ENCODE results near the gene CCL4. TPM values are rescaled to one million over a fixed set of nuclear protein-coding genes. Genes with fewer than 3 reads are reported as not detected.
"Not testable (repeated sequence)": the region's sequence is repeated elsewhere in the genome, so short reads cannot be mapped to it uniquely, and the experiment has no call there.

Gene CCL4
- total RNA-seq, 1 experiment from 2014 or later, result 1.2 TPM

GRCh38 chr17:36085765-36086164 lies 17.9 kb upstream of the CCL4 start (continued):
- TF ChIP-seq CTCF (IDR thresholded peaks at IDR 0.05 in 2 of 3, conservative IDR thresholded peaks at IDR 0.05 in 1 of 3; ENCODE audit: borderline replicate concordance in 1 of 3, insufficient read depth in 1 of 3, low read depth in 2 of 3, low read length in 2 of 3), result no peak
- TF ChIP-seq ATF3 (IDR thresholded peaks at IDR 0.05), result no peak

GRCh38 chr17:36086791-36087190 lies 16.8 kb upstream of the CCL4 start:
- TF ChIP-seq FOSL1 (IDR thresholded peaks at IDR 0.05; ENCODE audit: low read depth), result no peak
- no peak for TF ChIP-seq ELF1 (IDR thresholded peaks at IDR 0.05; ENCODE audit: borderline replicate concordance, low read depth)
- TF ChIP-seq TCF7L2 (IDR thresholded peaks at IDR 0.05; ENCODE audit: borderline replicate concordance, extremely low read depth, insufficient read depth, insufficient read length), result no peak
- TF ChIP-seq YY1 (IDR thresholded peaks at IDR 0.05; ENCODE audit: extremely low read depth, insufficient replicate concordance, low read depth, low read length), result no peak
- TF ChIP-seq JUND (IDR thresholded peaks at IDR 0.05), result no peak
- no peak for TF ChIP-seq ZFX (IDR thresholded peaks at IDR 0.05)
- TF ChIP-seq MAX (IDR thresholded peaks at IDR 0.05), result no peak
- TF ChIP-seq SRF (IDR thresholded peaks at IDR 0.05; ENCODE audit: low read depth), result no peak
- no peak for TF ChIP-seq SP1 (IDR thresholded peaks at IDR 0.05; ENCODE audit: low read depth)
- TF ChIP-seq SIN3A (IDR thresholded peaks at IDR 0.05; ENCODE audit: low read depth), result no peak
- no peak for ATAC-seq
- H4K20me1 ChIP-seq (ENCODE audit: insufficient read depth), result no peaks in the 10 kb centered on the region
- no peaks in the 10 kb centered on the region for H3K4me1 ChIP-seq (ENCODE audit: control insufficient read depth in 1 of 2, insufficient read depth in 2 of 2, low read length in 2 of 2)
- CTCF ChIA-PET, result no interaction called here
- no peak overlapping the region for H3K4me2 ChIP-seq (ENCODE audit: low read length)
- H3K9me2 ChIP-seq (ENCODE audit: insufficient read depth), result no peaks in the 10 kb centered on the region
- H2AFZ ChIP-seq (ENCODE audit: low read depth, low read length, poor library complexity, severe bottlenecking), result no peak overlapping the region
- no TSS peak for BruUV-seq (replicated peaks)
- POLR2A ChIA-PET, result no interaction called here
- DNase-seq (ENCODE audit: low read depth, low spot score), result no peak
- RAD21 ChIA-PET (ENCODE audit: low non-redundant PET in 1 of 2, low total read pairs in 2 of 2, uncharacterized antibody in 2 of 2, unreplicated experiment in 2 of 2), result no interaction called here
- 0 out of 2 replicates have a peak, but pooled peaks cover 5% of the 10 kb centered on the region for H3K27me3 ChIP-seq (ENCODE audit: insufficient read depth, low read length)
- H3K27ac ChIP-seq (ENCODE audit: low read depth, low read length), result no peak overlapping the region
- no peak overlapping the region for H3K4me3 ChIP-seq (replicated peaks in 1 of 2; ENCODE audit: low read depth in 1 of 2, low read length in 2 of 2)
- H3K36me3 ChIP-seq (ENCODE audit: control insufficient read depth in 1 of 2, insufficient read depth in 2 of 2, low read length in 2 of 2), result no peaks in the 10 kb centered on the region
- no peaks in the 10 kb centered on the region for H3K79me2 ChIP-seq (ENCODE audit: insufficient read depth, low read length)
- intact Hi-C loops (cut with micrococcal nuclease), result no loop called here
- H3K9me3 ChIP-seq (ENCODE audit: control insufficient read depth in 1 of 2, insufficient read depth in 1 of 2, low read depth in 1 of 2, low read length in 2 of 2), result no peaks in the 10 kb centered on the region
- no peak overlapping the region for H3K9ac ChIP-seq (ENCODE audit: low read length)

- intact Hi-C loops (cut with micrococcal nuclease); H3K9me2 ChIP-seq (ENCODE audit: insufficient read depth); H3K79me2 ChIP-seq (ENCODE audit: insufficient read depth, low read length); ATAC-seq; H3K9ac ChIP-seq (ENCODE audit: low read length); H3K4me2 ChIP-seq (ENCODE audit: low read length); H4K20me1 ChIP-seq (ENCODE audit: insufficient read depth); DNase-seq (ENCODE audit: low read depth, low spot score); H2AFZ ChIP-seq (ENCODE audit: low read depth, low read length, poor library complexity, severe bottlenecking); RAD21 ChIA-PET (ENCODE audit: low non-redundant PET in 1 of 2, low total read pairs in 2 of 2, uncharacterized antibody in 2 of 2, unreplicated experiment in 2 of 2); POLR2A ChIA-PET; H3K27ac ChIP-seq (ENCODE audit: low read depth, low read length); H3K27me3 ChIP-seq (ENCODE audit: insufficient read depth, low read length); CTCF ChIA-PET; H3K9me3 ChIP-seq (ENCODE audit: control insufficient read depth in 1 of 2, insufficient read depth in 1 of 2, low read depth in 1 of 2, low read length in 2 of 2); H3K4me1 ChIP-seq (ENCODE audit: control insufficient read depth in 1 of 2, insufficient read depth in 2 of 2, low read length in 2 of 2); H3K4me3 ChIP-seq (replicated peaks in 1 of 2; ENCODE audit: low read depth in 1 of 2, low read length in 2 of 2); BruUV-seq (replicated peaks); H3K36me3 ChIP-seq (ENCODE audit: control insufficient read depth in 1 of 2, insufficient read depth in 2 of 2, low read length in 2 of 2): not testable (repeated sequence)
These were observed 16.2 kb upstream of the CCL4 start for GRCh38 chr17:36087471-36087870.
